Effector CD8-positive, alpha-beta T cell (primary cell): ENCODE measurements around the gene TBC1D14.

Experiments used
- DNase-seq: peaks from one replicate; lab custom pipeline; 2025; lab: John Stamatoyannopoulos, UW
- total RNA-seq, 4 experiments: gene quantifications; one replicate each; lab custom pipeline; 2026; lab: John Stamatoyannopoulos, UW

TBC1D14 gene
- total RNA-seq: 144 to 196 (median 174) reads per million in 4 experiments

DNA sequence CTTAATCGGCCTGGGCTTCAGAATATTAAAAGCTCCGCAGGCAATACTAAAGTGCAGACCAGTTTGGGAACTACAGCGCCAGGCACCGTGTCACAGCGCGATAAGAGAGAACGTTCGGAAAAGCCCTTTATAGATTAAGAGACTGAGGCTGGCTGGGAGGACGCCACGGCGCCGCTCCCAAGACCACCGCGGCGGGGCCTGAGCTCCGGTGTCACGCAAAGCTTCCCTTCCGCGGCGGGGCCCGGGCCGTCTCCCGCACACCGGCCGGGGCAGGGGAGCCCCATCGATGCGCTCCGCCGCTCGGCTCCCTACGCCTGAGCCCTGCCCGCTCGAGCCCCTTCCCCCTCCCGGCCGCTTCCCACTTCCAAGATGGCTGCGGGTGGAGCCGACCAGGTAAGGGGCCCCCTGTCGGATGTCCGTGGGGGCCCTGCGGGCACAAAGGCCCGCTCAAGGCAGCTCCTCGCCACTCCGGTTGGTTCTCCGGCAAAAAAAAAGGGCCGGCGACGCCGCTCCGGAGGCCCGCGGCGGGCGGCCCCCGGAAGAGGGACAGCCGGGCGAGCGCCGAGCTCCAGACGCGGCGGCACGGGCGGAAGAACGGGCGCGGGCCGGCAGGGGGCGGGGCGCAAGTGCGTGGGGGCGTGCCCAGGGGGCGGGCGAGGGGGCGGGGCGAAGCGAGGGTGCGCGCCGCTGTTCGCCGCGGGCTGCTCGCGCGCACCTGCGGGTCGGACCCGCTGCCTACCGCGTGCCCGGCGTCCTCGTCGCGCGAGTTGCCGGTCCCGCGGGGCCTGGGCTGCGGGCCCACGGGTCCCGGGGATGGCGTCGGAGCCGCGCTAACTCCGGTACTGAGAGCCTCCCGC lies at the start of gene TBC1D14:
Gene TBC1D14 (plus strand): TSS at position 714 of the 857 bp plus-strand sequence. CDS start 13,564 bp downstream, outside the sequence.
- peak; percentile 75 for DNase-seq

GRCh38 chr4:6868386-6868785 lies 41.2 kb upstream of the TBC1D14 start:
- DNase-seq: no peak

GRCh38 chr4:6869944-6870343 lies 39.7 kb upstream of the TBC1D14 start:
- DNase-seq: no peak

DNA sequence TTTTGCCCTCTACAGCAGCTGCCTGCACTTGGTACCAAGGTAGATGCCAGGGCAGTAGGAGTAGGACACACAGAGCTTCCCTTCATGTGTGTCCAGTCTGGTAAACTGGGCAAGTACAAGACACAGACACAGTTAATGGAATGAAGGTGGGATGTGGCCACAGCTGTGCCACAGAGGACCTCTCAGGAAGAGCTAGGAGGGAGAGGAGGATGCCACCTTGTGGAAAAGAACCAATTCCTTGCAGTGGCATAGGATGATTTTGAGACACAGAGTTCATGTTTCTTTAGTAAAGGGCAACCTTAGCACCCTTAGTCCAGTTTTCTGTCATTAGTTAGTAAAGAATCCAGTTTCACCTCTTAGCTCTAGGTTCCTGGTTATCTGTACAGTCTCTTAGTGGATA lies 36.3 kb upstream of the TBC1D14 start:
- no peak for DNase-seq

GRCh38 chr4:6873792-6874461 lies 35.7 kb upstream of the TBC1D14 start:
- DNase-seq: peak; percentile 72

DNA sequence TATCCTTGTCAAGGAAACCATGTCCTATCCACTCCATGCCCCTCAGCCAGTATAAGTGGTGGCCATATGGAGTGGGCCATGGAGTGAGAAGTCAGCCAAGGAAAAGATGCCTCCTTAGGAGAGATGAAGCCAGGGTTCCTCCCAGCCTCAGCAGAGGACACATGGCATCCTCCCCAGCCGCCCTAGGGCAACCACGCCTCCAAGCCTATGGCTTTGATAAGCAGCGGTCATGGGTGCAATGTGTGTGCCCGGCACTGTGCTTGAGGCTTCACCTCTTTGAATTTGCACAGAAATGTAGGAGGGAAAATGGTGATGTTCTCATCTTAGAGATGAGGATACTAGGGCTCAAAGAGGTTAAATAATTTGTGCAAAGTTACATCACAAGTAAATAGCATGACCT lies 34.6 kb upstream of the TBC1D14 start:
- no peak for DNase-seq

GRCh38 chr4:6875431-6875831 lies 34.2 kb upstream of the TBC1D14 start:
- DNase-seq: no peak

DNA sequence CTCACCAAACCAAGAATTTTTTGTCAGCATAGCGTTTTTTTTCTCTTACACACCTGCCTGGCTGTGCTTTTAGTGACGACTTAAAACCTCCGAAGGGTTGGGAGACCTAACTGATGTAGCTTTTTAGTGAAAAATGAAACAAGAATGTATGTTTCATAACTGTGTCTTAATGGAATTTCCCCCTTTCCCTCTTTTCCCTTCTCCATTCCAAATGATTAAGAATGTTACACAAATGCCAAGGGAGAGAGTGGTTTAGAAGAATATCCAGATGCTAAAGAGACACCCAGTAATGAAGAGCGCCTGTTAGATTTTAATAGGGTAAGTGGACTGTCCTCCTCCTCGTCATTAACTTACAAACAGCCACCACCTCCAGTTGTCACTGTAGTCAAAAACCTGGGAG lies 33.2 kb upstream of the TBC1D14 start:
- DNase-seq: no peak

GRCh38 chr4:6877067-6877466 lies 32.6 kb upstream of the TBC1D14 start:
- no peak for DNase-seq

GRCh38 chr4:6878451-6879059 lies 31.1 kb upstream of the TBC1D14 start:
- no peak for DNase-seq

DNA sequence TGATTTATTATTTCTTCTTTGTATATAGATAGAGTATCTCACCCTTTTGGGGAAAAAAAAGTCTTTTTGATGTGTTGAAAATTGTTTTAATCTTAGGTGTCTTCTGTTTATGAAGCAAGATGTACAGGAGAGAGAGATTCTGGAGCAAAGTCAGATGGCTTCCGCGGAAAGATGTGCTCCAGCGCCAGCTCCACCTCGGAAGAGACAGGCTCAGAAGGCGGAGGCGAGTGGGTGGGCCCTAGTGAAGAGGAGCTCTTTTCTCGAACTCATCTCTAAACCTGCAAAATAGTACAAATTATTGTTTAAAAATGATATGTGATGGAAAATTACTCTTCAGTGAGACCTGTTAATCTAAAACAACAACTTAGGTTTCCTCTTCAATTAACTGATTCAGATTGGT lies 28.9 kb upstream of the TBC1D14 start:
- DNase-seq: no peak

DNA sequence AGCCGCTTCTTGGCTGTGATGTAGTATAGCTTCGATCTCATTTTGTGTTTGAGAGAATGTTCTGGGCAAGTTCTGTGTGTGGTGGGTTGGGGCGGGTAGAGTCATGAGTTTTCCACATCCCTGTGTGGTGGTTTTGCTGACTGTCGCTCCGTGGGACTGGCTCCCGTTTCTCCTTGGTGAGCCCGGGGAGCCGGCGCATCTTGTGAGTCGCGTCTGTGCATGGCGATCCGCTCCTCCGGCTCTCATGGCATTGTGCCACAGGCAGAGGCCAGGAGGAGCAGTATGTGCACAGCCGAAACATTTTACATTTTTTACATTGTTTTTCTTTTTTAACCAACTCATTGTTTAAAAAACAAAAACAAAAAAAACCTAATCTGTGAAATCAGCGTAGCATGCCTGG lies 27.7 kb upstream of the TBC1D14 start:
- no peak for DNase-seq

DNA sequence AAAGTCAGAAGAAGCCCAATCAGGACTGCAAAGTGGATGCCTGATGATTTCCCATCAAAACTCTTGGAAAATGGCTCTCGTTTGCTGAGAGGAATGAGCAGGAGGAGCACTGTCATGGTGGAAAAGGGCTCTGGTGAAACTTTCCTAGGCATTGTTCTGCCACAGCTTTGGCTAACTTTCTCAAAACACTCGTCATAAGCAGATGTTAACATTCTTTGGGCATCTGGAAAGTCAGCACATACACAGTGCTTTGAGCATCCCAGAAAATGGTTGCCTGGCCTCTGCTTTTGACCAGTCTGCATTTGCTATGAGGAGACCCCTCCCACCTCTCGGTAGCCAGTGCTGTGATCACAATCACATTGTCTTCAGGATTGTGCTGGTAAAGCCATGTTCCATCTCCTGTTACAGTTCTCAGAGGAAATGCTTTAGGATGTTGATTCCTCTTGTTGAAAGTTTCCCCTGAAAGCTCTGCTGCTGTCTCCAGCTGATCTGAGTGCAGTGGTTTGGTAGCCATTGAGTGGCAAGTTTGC lies 25.2 kb upstream of the TBC1D14 start:
- DNase-seq: no peak

- no peak for DNase-seq
These were observed 23.6 kb upstream of the TBC1D14 start for GRCh38 chr4:6885953-6886557.

GRCh38 chr4:6886886-6887285 lies 22.7 kb upstream of the TBC1D14 start:
- no peak for DNase-seq

GRCh38 chr4:6887591-6888371 lies 21.8 kb upstream of the TBC1D14 start:
- no peak for DNase-seq

GRCh38 chr4:6888506-6889071 lies 21.0 kb upstream of the TBC1D14 start:
- no peak for DNase-seq

GRCh38 chr4:6889101-6889735 lies 20.4 kb upstream of the TBC1D14 start:
- no peak for DNase-seq

- DNase-seq: no peak
These were observed 19.8 kb upstream of the TBC1D14 start for GRCh38 chr4:6889736-6890324.

DNA sequence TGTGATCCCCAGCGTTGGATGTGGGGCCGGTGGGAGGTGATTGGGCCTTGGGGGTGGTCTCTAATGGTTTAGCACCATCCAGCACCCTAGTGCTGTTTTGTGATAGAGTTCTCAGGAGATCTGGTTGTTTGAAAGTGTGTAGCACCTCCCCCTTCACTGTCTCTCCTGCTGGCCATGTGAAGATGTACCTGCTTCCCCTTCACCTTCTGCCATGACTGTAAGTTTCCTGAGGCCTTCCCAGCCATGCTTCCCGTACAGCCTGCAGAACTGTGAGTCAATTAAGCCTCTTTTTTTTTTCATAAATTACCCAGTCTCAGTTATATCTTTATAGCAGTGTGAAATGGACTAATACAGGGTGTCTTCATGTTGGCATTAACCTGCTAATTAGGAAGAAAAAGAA lies 19.3 kb upstream of the TBC1D14 start:
- DNase-seq: no peak
